ENCODE results near the gene DNMBP.
"Not testable (repeated sequence)": the region's sequence is repeated elsewhere in the genome, so short reads cannot be mapped to it uniquely, and the experiment has no call there.

DNMBP gene

DNA sequence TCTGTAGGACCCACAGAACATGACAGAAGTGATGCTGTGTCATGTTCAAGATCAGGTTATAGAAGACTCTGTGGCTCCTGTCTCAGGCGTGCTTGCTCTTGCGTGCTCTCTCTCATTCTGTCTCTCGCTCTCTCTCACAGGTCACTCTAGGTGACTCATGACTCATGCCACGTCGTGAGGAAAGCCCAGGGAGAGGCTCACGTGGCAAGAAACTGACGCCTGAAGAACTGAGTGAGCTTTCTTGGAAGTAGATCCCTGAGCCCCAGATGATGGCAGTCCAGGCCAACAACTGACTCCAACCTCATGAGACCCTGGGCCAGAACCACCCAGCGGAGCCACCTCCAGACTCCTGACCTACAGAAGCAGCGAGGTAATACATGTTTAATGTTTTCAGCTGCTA is 103.3 kb downstream of the DNMBP start:
- no peak for DNase-seq

DNA sequence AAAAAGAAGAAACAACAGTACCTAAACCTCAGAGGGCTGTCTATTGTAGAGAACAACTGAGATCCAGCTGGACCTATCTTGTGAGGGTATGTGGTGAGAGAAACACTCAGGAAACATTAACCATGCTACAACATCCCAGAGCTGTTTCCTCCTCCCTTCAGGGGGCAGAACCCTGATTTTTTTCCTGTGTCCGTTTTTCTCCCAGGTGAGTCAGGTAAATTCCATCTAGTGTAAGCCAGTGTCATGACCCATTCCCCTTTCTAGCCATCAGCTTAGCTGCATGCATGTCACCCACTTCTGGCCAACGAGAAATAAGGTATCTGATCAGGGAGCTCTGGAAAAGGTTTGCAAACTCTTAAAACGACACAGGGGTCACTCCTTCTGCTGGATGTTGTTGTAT is 103.8 kb downstream of the DNMBP start:
- DNase-seq: no peak

DNA sequence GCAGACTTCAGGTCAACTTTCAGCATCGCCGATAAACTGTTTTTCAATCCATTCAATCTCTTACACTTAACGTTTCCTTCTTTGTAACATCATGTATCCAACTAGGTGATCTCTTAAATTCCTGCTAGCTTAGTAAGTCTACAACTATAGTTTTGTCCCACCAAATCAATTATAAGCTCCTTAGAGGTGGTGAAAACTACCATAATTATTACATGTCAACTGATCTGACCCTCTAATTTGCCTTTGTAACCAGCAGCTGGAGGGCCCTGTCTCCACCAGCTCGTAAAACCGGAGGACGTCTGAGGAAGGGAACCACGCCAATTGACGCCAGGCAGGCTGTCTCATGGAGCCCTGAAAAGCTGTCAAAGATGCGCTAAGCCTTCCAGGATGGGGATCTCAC is 113.9 kb downstream of the DNMBP start:
- DNase-seq: peak; percentile 6

DNA sequence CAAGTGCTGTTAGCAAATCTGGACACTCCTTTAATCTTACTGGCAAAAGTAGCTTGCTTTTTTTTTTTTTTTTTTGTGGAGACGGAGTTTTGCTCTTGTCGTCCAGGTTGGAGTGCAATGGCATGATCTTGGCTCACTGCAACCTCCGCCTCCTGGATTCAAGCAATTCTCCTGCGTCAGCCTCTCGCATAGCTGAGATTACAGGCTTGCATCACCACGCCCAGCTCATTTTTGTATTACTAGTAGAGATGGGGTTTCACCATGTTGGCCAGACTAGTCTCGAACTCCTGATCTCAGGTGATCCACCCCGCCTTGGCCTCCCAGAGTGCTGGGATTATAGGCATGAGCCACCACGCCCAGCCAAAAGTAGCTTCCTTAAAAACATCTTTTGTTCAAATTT is 114.7 kb downstream of the DNMBP start:
- not testable (repeated sequence) for DNase-seq

DNA sequence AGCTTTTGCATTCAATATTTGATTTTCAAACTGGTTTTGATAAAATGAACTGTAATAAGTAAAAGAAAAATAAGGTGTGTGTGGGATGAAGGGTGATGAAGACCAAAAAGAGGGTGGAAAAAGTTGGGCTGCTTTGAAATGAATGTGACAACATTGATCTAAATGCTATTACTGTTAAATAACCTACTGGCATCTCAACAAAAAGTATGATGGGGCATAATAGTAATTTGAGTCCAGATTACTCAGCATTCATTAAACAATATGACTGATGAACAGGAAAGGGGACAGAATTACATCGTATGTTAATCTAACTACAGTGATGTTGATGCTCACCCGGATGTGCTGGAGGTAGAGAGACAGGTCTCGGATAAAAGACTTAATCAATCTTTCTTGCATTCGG is 115.1 kb downstream of the DNMBP start:
- DNase-seq: no peak

DNA sequence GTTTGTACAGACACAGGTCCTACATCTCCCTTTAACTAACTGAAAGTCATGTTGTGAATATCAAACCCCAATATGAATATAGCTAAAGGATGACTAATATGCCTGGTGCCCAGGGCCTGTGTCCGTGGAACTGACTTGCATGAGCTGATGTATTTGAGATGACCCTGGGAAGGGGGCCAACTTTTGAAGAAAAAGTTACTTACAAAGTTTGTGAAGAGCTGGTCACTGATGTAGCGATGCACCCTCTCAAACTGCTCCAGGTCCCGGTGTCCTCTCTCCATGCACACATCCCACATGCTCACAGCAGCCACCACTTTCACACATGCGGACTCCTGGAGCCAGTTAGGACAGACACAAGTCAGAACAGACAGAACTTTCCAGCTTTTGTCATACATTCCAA is 121.1 kb downstream of the DNMBP start:
- no peak for DNase-seq

DNA sequence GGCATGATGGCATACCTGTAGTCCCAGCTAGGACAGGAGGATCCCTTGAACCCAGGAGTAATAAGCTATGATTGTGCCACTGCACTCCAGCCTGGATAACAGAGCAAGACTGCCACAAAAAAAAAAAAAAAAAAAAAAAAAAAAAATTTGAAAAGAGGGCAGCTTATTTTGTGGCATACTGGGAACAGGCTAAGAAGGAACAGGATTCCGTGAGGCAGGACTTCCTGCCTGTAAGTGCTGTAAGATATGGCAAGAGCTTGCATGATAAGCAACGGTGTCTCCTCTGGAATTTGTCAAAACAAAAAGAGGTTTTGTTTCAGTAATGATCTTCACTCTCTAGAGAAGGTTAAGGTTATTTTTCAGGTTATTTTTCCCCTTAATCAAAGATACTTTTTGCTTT is 126.2 kb downstream of the DNMBP start:
- DNase-seq: no peak

DNA sequence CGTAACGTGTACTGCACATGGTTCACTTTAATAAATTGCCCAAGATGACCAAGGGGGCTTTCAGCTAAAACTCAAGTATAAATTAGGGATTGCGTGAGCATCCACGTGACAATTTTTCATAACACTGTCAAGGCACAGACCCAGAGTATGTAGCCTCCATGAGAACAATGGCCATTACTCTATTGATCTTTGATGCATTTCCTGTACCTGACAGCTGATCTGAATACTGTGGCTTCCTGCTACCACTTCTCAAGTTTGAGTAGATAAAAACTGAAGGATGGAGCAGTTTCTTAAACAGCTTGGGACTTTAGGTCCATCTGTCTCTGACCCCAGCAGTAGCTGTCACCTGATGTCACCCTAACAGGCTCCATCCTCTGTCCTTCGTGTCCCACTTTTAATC is 128.4 kb downstream of the DNMBP start:
- DNase-seq: no peak

DNA sequence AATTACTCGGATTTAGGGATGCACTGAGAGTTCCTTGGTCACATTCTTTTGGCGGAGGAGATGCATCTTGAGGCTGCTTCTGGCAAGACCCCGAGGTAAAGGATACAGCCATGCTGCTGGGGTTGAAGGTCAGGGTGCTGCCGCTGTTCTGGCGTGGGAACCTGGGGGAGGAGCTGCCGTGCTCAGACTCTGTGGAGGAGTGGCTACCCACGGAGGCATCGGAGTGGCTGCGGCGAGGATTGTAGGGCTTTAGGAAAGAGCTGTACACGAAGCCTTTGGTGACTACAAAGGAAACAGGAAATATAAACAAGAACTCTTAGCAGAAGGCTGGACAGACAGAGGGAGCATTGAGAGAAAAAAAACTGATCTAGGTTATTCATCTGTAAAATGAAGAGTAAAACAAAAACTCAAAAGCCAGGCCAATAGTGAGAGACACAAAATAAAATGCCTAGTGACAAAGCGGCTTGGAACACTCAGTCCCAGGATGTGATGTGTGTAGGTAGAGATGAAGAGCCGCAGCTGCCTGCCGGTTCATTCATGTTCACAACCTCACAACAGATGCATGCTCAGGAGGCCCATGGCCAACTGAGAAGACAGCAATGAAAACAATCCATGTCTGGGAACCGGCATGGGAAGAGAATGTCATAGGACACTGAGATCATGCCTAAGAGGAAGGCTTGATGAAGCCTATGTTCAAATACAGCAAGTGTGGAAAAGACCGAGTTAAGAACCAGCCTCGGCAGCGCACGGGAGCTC is 129.5 kb downstream of the DNMBP start:
- DNase-seq: no peak

DNA sequence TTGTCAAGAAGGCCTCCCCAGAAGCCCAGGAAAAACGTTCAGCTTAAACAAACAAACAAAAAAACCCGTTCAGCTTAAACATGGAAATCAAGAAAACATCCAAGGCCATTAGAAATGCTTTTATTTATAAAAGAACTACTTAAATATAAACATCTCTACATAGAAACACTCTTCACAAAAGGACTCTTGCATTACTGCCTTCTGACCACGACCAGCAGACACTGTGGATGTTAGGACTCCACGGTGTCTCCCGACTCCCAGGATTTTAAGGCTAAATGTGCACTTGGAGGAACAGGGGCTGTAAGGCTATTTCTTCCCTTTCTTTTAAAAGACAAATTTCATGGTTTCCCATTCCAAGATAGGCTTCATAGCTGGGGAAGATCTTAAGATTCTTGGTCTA is 134.3 kb downstream of the DNMBP start:
- no peak for DNase-seq

DNA sequence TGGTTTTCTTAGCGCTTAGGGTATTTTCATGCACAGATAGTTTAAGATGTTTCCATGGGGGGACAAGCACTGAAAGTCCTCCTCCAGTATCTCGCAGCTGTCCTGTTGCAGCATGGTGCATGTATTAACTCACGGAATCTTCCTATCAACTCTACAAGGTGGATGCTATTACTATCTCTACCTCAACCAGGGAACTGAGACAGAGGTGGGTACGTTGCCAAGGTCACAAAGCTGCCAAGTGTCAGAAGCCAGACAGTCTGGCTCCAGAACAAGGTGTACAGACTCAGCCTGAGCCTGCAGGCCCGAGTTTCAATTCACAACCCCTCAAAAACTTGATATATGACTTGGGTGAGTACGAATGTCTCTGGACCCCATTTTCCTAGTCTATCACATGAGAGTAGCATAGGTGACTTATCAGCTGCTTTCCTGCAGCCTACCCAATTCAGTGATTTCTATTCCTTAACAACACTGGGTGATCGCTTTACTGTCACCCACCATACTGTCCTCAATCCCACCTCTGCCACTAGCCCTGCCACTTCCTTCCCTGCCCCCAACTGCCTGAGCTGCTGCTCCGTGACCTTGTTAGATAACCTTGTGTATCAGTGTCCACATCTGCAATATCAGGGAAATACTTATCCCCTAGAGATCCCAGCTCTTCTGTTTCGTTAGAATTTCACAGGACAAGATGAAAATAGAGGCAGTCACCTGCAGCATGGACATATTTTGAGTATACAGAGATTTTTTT is 135.2 kb downstream of the DNMBP start:
- no peak for DNase-seq

DNA sequence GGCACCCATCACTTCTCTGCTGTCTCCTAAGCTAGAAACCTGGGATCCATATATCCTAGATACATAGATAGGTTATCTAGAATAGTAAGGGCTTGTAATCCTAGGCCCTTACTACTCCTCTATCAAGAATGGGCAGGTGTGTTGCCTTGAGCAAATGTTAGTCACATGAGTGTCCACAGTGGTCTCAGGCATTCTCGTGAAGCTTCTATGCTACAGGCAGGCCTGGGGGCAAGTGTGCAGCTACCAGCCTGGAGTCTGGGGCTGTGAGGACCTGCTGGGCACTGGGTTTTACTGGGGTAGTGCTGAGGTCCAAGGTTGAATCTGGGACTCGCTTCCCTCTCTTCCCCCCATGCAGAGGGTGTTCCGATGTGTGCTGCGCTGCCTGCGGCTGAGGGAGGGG is 135.9 kb downstream of the DNMBP start:
- DNase-seq: no peak

DNA sequence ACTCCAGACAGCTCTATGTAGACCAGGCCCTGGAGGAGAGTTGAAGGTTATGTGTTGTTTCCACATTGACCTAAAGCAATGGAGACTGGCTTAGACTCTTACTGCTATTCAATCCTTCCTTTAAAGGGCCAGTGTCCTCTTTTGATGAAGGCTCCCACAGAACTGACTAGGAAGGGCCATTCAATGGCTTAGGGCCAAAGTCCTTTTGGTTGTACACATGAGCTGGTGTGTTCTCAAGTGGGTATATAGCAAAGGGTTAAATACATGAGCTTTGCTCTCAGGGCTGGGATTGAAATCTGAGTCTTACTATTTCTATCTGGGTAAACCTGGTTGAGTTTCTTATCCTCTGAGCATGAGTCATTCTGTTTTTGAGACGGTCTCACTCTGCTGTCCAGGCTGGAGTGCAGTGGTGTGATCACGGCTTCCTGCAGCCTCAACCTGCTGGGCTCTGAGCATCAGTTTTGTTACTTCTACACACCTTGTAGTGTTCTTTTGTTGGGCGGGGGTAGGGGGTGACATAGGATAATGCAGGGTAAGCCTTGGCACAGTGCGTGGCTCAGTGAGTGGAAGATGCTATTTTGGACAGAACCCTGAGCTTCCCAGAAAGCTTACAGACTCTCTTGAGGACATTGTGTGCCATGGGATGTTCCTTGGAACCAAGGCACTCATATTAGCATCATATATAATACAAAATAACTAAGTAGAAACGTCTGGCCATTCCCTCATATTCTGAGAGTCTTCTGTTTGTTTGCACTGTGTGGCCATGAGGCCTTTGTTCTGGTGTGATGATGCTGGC is 137.2 kb downstream of the DNMBP start:
- DNase-seq: no peak

DNA sequence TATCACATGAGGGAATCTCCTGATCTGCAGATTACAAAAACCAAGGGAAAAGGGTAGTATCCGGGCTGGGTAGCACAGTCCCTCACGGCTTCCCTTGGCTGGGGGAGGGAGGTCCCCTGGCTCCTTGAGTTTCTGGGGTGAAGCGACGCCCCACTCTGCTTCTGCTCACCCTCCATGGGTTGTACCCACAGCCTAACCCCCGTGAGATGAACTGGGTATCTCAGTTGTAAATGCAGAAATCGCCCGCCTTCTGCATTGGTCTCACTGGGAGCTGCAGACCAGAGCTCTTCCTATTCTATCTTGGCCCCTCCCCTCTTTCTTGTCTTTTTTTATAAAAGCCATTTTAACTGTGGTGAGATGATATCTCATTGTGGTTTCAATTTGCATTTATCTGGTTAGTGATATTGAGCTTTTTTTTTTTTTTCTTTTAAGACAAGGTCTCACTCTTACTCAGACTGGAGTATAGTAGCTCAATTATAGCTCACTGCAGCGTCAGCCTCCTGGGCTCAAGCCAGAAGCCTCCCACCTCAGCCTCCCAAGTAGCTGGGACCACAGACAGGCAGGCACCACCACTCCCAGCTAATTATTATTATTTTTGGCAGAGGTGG is 139.5 kb downstream of the DNMBP start:
- DNase-seq: no peak

DNA sequence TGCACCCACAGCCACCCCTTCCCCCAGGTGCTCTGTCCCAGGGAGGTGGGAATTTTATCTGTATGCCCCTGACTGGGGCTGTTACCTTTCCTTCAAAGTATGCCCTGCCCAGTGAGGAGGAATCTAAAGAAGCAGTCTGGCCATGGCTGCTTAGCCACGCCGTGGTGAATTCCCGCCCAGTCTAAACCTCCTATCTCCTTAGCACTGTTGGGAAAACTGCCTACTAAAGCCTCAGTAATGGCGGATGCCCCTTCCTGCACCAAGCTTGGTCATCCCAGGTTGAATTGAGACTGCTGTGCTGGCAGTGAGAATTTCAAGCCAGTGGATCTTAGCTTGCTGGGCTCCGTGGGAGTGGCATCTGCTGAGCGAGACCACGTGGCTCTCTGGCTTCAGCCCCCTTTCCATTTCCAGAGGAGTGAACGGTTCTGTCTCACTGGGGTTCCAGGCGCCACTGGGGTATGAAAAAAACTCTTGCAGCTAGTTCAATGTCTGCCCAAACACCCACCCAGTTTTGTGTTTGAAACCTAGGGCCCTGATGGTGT is 140.1 kb downstream of the DNMBP start:
- DNase-seq: no peak

DNA sequence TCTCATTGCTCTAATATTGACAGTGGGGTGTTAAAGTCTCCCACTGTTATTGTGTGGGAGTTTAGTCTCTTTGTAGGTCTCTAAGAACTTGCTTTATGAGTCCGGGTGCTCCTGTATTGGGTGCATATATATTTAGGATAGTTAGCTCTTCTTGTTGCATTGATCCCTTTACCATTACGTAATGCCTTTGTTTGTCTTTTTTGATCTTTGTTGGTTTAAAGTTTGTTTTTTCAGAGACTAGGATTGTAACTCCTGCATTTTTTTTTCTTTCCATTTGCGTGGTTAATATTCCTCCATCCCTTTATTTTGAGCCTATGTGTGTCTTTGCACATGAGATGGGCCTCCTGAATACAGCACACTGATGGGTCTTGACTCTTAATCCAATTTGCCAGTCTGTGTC is 142.5 kb downstream of the DNMBP start:
- DNase-seq: not testable (repeated sequence)

DNA sequence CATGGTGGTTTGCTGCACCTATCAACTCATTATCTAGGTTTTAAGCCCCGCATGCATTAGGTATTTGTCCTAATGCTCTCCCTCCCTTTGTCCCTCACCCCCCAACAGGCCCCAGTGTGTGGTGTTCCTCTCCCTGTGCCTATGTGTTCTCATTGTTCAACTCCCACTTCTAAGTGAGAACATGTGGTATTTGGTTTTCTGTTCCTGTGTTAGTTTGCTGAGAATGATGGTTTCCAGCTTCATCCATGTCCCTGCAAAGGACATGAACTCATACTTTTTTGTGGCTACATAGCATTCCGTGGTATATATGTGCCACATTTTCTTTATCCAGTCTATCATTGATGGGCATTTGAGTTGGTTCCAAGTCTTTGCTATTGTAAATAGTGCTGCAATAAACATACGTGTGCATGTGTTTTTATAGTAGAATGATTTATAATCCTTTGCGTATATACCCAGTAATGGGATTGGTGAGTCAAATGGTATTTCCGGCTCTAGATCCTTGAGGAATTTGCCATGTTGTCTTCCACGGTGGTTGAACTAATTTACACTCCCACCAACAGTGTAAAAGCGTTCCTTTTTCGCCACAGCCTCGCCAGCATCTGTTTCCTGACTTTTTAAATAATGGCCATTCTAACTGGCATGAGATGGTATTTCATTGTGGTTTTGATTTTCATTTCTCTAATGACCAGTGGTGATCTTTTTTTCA is 146.1 kb downstream of the DNMBP start:
- DNase-seq: not testable (repeated sequence)

DNA sequence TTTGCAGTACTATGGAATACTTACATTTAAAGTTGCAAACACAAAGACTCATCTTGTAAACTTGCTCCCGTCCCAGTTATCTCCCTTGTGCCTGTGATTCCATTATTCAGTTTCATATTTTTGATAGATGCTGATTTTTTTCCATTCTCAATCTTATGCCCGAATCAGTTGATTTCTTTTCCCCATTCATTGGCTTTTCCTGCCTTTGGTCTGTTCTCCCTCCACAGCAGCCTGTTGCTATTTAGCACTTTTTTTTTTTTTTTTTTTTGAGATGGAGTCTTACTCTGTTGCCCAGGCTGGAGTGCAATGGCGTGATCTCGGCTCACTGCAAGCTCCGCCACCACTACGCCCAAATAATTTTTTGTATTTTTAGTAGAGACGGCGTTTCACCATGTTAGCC is 149.3 kb downstream of the DNMBP start:
- DNase-seq: no peak

DNA sequence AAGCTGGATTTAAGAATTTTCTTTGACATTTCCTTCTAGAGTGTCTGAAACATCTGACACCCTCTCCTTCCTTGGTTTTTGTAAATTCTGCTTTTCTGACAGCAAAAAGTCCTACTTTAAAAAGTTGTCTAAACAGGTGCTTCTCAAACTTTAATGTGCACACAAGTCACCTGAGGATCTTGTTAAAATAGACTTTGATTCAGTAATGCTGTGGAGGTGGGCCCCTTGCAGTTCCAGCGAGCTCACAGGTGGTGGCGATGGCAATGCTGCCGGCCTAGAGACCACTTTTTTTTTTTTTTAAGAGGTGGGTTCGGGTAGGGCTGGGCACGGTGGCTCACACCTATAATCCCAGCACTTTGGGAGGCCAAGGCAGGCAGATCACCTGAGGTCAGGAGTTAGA is 150.2 kb downstream of the DNMBP start:
- peak; percentile 41 for DNase-seq

DNA sequence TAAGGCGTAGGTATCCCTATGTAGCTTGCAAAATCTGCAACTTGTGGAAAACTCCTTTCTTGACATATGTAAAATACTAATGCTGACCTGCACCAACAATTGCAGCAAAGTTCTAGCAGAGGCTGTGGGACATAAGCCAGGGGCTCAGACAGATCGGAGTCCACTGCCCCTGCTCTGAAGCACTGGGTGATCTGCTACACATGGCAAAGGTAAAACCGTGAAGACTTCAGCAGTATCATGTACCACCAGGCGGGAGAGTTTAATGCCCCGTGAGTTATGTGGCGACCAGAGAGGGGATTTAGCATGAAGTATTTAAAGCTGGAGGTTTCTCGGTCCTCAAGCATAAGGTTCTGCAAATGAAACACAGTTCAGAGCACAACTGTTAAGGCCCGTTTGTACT is 150.9 kb downstream of the DNMBP start:
- no peak for DNase-seq

DNA sequence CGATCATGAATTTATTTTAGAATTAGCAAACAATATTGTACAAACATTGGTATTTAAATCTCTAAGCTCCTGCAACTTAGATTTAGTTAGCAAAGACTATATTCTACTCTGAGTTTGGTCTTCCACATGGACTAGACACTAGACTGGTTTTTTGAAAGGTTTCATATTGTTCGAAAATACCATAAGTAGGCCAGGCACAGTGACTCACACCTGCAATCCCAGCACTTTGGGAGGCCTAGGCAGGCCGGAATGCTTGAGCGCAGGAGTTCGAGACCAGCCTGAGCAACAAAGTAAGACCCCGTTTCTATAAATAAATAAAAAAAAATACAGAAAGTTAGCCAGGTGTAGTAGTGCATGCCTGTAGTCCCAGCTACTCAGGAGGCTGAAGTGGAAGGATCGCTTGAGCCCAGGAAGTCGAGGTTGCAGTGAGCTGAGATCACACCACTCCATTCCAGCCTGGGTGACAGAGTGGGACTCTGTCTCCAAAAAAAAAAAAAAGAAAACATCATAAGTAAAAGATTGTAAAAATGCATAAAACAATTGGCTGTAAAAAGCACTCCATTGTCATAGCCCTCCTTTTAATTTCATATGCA is 154.2 kb downstream of the DNMBP start:
- no peak for DNase-seq

DNA sequence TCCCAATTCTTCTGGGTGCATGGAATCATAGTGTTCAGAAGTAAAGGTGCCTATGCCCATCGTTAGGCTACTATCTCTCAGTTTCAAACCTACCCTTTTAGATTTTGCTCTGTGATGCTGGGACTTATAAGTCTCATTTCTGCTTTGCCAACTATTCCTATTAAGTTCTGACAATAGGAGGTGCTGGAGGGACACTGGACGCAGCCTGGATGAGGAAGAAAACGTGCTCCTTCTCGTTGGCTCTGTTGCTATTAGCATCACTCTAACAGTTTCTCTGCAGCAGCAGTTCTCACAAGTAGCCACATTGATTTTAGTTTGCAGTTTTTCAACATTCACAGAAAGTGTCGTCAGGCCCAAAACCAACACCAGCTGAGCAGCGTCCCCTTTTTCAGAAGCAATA is 154.9 kb downstream of the DNMBP start:
- no peak for DNase-seq

All from NCI-H146 (cell line).